NCI-H2196 treated with DMSO at 0.1 percent for 48 hours (cell line): Measurements from ENCODE around the gene UBN2.
"Not testable (repeated sequence)": the region's sequence is repeated elsewhere in the genome, so short reads cannot be mapped to it uniquely, and the experiment has no call there.

Experiments used
- DNase-seq: peaks from one replicate; lab custom pipeline; 2025; ENCODE audit not compliant: unreplicated experiment; lab: John Stamatoyannopoulos, UW

The UBN2 gene

DNA sequence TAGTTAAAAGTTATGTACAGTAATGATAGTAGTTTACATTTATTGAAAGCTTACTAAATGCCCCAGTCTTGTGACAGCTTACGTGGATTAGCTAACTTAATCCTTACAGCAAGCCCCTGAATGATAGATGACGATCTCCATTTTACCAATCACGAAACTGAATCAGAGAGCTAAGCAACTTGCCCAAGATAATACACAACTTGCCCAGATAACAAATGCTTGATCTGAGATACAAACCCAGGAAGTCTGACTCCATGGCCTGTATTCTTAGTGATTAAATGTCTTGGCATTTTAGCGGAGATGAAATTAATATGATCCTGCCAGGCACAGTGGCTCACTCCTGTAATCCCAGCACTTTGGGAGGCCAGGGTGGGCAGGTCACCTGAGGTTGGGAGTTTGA is 63.2 kb downstream of the UBN2 start:
- no peak for DNase-seq

DNA sequence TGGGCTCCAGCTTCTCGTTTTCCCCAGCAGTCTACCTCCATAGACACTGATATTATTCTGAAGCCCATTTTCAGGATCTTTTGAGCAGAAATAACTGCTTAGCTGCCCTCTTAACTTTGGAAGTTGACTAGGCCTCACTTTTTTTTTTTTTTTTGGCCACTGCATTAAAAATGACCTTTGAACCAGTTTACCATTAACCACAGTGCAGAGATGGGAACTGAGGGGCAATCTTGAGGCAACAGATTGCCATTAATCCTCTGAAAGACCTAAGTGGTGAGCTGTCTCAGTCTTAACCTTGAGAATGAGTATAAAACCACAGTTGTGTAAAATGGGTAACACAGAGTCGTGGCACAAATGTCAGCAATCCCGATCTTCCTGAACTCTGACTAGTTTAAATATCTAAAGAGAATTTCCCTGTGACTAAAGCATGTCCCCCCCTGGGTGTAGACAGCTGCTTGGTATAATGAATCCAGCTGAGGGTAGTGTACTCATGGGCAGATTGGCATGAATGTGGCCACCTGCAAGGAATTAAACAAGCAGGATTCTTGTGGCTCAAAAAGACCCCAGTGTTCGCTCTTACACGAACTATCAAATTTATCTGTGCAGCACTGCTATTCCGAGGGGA is 64.0 kb downstream of the UBN2 start:
- no peak for DNase-seq

DNA sequence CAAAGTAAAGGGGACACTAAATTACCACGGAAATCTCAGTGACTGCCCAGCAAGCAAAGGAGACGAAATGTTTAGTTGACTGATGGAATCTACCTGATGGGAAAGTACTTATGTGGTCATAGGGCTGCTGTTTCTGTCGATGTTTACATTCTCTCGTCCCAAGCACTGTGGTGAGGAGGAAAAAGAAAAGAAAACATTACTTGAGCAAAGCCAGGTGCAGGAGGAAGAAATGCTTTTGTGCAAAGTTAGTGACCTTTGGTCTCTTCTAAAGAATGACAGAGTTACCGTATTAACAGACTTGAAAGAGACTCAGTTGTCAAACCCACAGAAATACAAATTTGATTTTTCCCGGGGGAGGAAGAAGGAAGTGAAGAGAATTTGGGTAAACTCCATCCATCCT is 66.8 kb downstream of the UBN2 start:
- DNase-seq = no peak

DNA sequence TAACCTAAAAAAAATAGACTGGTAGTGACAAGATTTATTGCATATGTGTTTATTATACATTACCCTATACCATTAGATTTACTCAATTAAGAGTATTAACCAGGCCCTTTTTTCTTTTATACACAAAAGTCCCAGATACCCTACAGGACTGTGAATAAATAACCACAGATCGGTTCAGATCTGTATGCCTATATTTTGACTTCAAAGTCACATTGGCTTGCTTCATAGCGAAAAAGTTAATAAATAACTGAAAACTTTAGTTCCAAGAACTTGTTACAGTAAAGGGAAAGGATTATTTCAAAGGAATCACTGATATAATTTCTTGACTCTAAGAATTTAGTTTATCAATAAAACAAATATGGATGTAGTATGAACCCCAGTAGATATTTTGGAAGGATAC is 68.3 kb downstream of the UBN2 start:
- DNase-seq = no peak

DNA sequence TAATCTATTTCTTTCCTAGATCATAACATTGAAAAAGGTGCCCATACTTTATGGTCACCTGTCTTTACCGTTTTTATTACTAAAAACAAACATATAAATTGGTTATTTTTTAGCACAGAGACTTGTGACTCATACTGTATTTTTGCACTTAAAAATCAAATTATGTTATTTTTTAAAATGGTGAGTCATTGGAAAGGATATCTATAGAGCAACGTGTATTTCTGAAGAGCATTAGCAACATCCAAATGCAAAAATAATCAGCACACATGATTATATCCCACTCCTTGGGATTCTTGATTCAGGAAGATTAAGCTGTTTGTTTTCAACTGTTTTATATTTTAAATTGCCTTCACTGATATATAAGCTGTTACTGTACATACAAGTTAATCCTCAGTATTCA is 69.4 kb downstream of the UBN2 start:
- no peak for DNase-seq

DNA sequence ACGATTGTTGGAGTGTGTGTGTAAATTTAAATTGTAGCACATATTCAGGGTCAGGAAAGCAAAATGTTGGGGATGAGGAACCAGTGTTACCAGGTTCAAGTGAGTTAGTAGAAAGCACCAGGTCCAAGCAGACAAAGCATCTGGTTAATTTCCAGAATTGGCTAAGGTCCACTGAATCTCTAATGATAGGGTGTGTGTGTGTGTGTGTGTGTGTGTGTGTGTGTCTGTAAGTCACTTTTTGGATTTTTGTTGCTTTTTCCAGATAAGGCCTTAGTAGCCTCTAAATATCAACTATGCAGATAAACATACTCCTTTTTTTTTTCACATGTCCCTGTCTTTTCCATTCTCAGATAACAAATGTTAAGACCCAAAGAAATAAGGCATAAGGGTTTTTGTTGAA is 73.5 kb downstream of the UBN2 start:
- no peak for DNase-seq

DNA sequence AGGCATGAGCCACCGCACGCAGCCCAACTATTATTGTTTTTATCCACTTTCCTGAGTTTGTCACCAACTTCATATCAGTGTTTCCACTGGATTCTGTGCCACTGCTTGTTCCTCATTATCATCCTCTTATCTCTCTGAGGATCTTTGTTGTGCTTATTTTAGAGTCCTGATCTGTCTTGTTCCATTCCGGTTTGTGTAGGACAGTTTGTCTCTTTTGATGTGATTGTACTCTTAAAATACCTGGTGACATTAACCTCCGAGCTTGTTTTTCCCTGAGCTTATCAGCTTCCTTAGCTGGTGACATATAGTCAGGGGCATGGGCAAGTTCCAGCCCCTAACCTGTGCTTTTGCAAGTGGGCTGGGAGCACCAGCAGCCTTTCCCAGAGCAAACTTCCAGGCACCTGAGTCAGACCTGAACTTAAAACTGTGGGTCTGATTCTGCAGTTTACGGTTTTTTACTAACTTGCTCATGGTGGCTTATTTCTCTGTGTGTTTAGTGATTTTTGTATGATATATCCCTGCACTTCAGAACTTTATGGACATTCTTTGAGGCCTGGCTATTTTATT is 87.0 kb downstream of the UBN2 start:
- DNase-seq = no peak

DNA sequence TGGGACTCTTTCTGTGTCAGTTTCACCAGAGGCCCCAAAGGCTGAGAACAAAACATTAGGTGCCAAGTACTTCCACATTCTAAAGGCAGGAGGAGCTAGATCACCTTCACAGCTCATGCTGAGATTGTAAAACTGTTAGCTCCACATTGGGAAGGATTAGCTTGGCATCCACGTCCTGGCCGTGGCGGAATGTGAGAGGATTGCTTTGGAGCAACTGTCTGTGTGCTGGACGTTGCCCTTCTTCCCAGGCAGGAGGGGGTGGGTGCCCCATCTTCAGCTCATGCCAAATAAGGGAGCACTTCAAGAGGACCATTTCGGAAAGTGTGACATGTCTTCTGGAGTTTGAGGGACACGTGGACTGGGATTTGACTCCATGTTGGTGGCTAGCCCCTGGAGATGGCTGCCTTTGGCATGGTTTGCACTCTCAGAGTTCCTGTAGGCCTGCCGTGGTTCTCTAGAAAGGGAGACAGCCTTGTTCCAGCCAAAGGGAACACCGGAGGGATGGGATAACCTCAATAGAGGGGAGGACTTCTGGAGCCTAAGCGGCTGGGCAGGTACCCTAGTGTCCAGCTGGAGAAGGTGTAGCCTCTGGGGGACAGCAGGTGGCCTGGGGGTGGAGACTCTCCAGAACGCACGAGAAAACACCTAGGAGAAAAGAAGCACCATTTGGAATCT is 90.2 kb downstream of the UBN2 start:
- DNase-seq = no peak

DNA sequence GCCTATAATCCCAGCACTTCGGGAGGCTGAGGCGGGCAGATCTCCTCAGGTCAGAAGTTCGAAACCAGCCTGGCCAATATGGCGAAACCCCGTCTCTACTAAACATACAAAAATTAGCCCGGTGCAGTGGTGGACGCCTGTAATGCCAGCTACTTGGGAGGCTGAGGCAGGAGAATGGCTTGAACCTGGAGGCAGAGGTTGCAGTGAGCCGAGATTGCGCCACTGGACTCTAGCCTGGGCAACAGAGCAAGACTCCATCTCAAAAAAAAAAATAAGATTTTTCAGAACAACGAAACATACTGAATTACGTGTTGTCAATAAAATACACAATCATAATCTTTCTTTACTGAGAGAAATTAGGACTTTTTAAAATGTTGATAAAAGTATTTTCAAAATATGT is 93.7 kb downstream of the UBN2 start:
- DNase-seq = not testable (repeated sequence)

DNA sequence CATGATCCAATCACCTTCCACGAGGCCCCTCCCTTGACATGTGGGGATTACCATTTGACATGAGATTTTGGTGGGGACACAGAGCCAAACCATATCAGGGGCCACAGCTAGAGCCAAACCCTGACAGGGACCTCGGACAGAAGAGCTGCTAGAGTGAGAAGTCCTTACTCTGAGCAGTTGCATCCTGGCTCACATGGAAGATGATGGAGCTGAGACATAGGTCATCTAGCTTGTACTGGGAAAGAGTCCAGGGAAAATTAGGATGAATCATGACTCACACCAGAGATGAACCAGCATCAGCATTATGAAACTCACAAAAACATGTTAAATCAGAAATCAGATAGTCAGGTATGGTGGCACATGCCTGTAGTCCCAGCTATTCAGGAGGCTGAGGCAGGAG is 97.3 kb downstream of the UBN2 start:
- no peak for DNase-seq

DNA sequence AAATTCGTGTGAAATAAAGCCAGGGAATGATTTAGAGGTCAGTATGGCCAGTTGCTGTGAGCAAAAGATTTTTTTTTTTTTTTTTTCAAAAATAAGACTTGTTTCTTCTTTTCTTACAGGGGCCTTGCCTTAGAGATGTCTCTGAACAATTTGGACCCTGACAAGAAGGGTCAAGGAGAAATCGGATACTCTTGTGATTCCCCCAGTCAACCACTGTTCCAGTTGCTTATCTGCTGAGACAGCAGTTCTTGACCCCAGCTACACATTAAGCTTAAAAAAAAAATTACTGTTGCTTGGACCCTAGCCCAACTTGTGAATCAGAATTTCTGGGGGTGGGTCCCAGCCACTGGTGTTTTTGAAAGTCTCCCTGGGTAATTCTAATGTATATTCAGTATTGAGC is 98.1 kb downstream of the UBN2 start:
- no peak for DNase-seq

DNA sequence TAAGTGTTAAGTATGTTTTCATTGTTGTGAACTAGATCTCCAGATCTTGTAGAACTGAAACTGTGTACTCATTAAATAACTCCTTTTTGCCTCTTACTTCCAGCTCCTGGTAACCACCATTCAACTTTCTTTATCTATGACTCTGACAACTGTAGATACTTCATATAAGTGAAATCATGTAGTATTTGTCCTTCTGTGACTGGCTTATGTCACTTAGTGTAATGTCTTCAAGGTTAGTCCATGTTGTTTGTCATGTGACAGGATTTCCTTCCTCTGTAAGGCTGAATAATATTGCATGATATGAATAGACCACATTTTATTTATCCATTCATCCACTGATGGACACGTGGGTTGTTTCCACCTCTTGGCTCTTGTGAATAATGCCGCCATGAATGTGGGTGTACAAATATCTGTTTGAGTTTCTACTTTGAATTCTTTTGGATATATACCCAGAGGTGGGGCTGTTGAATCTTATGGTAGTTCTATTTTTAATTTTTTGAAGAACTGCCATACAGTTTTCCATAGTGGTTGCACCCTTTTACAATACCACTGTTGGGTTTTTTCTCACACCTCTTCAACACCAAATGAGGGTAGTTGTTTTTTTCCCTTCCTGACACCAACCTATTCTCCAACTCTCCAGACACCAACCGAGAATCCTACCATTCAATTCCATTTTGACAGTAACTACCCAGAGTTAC is 99.4 kb downstream of the UBN2 start:
- DNase-seq = no peak

DNA sequence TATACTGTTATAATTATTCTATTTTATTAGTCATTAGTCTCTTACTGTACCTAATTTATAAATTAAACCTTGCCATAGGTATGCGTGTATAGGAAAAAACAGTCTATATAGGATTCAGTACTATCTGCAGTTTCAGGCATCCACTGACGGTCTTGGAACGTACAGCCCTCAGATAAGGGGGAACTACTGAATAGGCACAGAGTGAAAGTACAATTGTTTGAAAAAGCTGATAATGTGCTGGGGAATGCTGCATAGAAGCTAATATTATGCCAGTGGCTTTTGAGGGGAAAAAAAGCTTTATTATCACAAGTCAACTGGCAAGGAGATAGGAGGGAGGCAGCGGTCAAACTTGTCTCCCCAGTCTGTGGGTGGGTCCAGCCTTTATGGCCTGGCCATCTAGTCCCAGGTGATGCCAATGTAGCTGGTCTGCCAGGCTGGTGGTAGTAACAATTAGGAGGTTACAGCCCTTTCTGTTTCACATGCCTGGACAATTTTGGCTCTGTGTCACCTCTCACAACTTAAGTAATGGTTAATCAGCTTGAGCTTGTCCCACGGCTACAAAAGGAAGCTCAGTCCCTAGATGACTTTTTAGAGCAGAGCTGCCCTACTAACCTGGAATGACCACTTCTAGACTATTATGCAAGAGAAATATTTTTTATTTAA is 101.8 kb downstream of the UBN2 start:
- no peak for DNase-seq

DNA sequence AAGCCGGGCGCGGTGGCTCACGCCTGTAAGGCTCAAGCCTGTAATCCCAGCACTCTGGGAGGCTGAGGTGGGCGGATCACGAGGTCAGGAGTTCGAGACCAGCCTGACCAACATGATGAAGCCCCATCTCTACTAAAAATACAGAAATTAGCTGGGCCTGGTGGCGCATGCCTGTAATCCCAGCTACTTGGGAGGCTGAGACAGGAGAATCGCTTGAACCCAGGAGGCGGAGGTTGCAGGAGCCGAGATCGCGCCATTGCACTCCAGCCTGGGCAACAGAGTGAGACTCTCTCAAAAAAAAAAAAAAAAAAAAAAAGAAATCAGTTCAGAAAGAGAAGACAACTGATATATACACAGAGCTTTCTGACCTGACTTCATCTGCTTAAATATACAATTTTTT is 102.4 kb downstream of the UBN2 start:
- DNase-seq = not testable (repeated sequence)

DNA sequence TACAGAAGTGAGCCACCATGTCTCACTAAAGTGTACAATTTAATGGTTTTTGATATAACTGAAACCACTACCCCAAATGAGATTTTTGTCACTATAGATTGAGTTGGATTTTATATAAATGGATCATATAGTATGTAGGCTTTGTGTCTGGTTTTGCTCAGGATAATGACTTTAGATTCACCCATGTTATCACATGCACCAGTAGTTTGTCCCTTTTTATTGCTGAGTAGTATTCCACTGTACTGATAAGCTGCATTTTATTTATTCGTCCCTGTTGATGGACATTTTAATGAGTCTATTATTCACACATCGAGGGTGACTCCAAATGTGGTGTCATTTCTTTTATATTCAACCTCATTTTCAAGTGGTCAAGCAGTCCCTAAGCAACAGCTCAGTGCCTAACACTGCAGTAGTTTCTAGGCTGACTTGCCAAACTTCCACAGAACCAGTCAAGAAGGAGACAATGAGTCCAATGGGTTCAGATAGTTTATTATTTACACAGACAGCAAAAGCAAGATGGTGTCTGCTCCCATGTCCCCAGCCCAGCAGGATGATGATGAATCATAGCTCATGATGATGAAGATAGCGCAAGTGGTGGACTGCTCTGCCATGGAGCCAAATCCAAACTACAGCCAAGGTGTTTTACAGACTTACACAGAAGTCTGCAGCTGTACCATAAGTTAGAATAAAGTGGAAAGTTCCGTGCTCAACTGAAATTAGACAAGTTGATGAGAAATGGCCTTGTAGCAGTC is 103.5 kb downstream of the UBN2 start:
- DNase-seq = no peak

DNA sequence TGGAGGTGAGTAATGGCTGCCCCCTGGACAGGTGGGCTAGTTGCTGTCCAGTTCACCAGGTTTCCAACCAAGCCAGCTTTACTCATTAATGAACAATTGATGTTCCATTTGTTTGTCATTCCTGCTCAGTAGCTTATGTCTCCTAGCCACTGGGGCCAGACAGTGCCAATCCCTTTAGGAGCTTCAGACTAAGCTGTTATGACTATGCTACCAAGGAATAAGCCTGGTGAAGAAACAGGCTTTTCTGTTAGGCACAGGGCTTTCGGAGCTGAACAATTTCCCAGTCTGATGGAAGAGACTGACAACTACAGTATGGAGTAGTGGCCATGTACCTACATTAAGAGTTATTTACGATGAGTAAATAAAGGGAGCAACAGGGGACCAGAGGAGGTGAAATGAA is 108.0 kb downstream of the UBN2 start:
- DNase-seq = no peak

DNA sequence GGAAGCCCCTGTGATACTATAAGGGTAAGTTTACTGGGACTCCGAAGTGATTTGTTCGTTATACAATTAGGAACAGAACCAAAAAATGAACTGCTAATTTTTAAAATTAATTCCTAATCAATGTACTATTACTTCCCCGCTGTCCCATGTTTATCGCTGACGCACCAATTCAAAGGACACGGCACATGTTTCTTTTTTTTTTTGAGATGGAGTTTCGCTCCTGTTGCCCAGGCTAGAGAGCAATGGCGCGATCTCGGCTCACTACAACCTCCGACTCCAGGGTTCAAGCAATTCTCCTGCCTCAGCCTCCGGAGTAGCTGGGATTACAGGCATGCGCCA is 108.6 kb downstream of the UBN2 start:
- no peak for DNase-seq

DNA sequence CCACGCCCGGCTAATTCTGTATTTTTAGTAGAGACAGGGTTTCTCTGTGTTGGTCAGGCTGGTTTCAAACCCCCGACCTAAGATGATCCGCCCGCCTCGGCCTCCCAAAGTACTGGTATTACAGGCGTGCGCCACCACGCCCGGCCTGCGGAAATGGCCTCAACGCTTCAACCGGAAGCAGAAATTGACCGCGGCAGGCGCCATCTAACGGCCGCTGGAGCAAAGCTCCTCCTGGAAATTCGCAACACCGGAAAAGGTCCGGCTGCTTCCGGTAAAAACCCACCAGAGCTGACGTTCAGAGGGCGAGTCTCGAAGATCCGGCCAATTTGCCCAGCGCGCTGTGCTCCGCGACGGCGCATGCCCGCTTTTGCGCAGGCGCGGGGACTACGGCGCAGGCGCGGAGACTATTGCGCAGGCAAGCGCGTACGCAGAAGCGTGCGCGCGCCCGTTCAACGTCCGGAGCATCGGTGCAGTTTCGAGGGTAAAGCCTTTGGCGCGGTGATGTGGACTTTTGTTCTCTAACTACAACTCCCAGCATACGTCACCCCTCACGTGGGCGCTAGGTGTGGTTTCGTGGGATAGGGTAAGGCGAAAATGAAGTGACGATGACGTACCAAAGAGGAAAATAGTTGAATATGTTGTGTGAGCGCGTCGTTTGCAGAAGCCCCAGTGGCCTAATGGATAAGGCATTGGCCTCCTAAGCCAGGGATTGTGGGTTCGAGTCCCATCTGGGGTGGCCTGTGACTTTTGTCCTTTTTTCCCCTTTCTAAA is 109.2 kb downstream of the UBN2 start:
- peak; percentile 97 for DNase-seq

DNA sequence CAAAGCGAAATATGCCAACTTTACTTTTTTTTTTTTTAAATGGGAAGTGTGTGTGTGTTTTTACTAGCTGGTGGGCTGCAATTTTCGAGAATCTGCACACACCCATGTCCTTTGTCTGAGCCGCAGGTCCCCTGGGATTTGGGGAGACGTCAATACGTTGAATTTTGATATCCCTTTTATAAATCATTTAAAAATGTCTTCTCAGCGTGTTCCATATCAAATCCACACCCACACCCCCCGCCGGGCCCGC is 109.7 kb downstream of the UBN2 start:
- DNase-seq = no peak

DNA sequence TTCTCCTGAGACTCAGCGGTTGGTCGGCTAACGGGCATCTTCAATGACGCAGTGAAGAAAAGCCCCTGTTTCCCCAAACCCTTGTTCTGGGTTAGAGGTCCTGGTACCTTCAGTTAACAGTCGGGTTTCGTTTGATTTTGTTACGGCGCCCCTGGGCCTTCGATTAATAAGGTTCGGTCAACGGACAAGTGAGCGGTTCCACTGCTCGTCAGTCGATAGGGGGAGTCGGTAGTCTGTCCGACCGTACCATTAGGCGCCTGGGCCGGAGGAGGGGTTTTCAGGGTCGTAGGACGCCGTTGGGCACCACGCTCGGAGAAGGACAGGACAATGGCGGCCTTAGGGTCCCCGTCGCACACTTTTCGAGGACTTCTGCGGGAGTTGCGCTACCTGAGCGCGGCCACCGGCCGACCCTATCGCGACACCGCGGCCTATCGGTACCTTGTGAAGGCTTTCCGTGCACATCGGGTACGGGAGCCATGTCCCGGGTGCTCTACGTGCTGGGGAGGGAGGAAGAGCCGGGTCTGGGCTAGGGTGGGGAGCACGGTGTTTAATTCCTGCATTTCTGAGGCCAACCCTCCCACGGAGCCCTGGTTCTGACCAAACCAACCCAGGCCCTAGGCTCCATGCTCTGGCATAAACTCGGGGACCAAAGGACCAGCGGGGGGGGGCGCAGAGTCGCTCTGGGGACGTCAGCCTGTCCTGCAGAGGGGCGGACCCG is 110.2 kb downstream of the UBN2 start, which contains the start of gene FMC1:
FMC1 (plus strand) TSS at position 280 of the 718 bp plus-strand sequence; CDS start at position 328, 48 bp downstream.
- peak; percentile 80 for DNase-seq
